GM20431 (cell line): ENCODE measurements around the gene SLC9A3.
"Not testable (repeated sequence)": the region's sequence is repeated elsewhere in the genome, so short reads cannot be mapped to it uniquely, and the experiment has no call there.

Source experiments
- in situ Hi-C: fragments of 300-500 bp; cut with MseI, MboI; formaldehyde crosslinking; loops from one replicate; pipeline ENCODE4 v1.15.0; 2020; ENCODE audit warnings: low sequenced_read_pairs; ENCODE audit not compliant: unreplicated experiment

SLC9A3 gene

GRCh38 chr5:494667-495255 lies 29.5 kb downstream of the SLC9A3 start:
- in situ Hi-C loops = no loop called here

DNA sequence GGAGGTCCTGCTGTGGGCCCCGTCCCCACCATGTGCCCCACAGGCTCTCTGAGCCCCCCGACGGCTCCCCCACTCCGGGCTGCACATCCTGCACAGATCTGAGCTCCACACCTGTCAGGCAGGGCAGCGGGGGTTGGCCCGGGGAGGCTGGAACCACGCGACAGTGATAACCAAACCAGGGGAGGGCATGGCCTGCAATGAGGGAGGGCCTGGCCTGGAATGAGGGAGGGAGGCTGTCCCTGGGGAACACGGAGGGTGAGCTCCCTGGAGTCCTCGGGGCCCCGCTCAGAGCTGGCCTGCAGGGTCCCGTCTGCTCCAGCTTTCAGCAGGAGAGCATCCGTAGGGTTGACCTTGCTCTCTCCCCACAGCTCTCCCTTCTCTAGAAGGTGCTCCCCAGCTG lies 30.5 kb downstream of the SLC9A3 start:
- in situ Hi-C loops = no loop called here

- in situ Hi-C loops = no loop called here
These were observed 31.0 kb downstream of the SLC9A3 start for GRCh38 chr5:493119-493701.

GRCh38 chr5:492314-492893 lies 31.8 kb downstream of the SLC9A3 start:
- in situ Hi-C loops = no loop called here

DNA sequence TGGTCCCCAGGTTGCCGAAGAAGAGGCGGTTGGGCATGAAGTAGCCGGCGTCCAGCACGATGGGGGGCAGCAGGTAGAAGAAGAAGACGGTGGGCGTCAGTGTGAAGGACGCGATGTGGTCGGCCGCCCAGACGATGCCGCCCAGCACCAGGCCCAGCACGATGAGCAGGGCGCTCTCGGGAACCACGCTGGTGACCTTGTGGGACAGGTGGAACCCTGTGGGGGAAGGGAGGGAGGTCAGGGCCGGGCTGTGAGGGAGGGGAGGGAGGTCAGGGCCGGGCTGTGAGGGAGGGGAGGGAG lies 32.4 kb downstream of the SLC9A3 start:
- in situ Hi-C loops = no loop called here

DNA sequence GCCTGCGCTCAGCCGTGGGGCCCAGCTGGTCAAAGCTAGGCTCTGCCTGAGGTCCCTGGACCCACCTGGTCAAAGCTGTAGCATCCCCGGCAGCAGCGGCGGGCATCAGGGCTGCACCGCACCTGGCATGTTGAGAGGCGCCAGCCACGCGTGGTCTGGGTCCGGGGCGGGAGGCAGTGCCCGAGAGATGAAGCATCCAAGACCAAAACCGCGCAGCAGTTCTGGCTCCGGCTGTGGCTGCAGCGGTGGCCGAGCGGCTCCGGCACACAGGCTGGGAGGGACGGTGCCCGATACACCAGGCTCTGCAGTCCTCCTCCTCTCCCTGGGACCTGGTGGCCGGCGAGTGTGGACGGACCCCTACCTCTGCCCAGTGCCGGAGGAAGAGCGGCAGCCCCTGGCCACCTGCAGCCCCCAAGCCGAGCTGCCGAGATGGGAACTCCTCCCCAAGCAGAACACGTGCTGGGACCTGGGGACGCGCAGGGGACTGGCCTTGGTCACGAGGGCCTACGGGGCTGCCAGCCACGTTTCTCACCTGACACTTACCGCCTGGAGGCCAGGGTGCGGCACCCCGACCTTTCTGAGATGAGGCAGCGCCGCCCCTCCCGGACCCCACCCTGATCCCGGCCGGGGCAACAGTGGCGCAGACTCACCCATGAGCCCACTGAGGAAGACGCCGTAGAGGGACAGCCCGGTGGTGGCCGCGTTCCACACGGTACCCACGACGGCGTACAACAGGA lies 33.0 kb downstream of the SLC9A3 start:
- in situ Hi-C loops = no loop called here

- in situ Hi-C loops = no loop called here
These were observed 33.8 kb downstream of the SLC9A3 start for GRCh38 chr5:490116-491106.

DNA sequence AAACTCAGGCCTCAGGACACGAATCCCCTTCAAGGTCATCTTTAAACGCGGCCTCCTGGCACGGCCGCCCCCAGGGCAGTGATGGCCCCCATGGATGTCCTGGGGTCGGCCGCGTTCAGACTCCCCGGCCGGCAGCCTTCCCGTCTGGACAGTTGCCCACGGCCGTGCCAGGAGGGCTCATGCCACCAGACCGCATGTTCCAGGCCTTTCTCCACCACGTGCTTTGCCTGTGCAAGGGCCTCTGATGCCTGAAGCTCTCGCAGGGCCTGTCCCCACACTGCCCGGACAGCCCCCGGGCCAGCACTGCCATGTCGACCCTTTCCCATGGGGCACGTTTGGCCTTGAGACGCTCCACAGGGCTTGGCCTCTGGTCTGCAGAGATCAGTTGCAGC lies 34.6 kb downstream of the SLC9A3 start:
- in situ Hi-C loops = no loop called here

- in situ Hi-C loops = no loop called here
These were observed 35.2 kb downstream of the SLC9A3 start for GRCh38 chr5:488744-489688.

DNA sequence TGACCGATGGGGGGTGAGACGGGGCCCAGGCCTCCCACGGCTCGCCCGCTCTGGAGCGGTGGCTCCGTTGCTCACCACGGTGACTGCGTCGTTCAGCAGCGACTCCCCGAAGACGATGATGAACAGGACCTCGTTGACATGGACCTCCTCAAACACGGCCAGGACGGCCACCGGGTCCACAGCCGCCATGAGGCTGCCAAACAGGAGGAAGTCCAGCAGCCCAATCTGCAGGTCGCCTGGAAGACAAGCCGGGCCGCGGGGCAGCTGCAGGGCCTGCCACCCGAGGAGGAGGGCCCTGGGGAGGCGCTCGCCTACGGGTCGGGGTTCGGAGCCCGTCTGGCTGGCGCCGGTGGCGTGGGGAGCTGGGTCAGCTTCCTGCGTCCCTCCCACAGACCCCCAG lies 36.0 kb downstream of the SLC9A3 start:
- in situ Hi-C loops = no loop called here

DNA sequence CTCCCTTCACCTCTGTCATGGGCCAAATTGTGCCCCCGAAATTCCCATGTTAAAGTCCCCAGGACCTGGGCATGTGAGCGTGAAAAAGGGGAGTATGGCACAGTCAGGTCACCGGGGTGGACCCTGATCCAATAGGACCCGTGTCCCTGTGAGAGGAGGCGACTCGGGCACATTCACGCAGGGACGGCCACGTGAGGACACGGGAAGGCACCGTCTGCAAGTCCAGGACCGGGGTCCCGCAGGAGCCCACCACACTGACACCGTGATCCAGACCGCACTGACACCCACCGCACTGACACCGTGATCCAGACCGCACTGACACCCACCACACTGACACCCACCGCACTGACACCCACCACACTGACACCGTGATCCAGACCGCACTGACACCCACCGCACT lies 37.7 kb downstream of the SLC9A3 start:
- in situ Hi-C loops = not testable (repeated sequence)

GRCh38 chr5:485946-486491 lies 38.2 kb downstream of the SLC9A3 start:
- in situ Hi-C loops = no loop called here

GRCh38 chr5:485113-485945 lies 38.9 kb downstream of the SLC9A3 start:
- in situ Hi-C loops = no loop called here

DNA sequence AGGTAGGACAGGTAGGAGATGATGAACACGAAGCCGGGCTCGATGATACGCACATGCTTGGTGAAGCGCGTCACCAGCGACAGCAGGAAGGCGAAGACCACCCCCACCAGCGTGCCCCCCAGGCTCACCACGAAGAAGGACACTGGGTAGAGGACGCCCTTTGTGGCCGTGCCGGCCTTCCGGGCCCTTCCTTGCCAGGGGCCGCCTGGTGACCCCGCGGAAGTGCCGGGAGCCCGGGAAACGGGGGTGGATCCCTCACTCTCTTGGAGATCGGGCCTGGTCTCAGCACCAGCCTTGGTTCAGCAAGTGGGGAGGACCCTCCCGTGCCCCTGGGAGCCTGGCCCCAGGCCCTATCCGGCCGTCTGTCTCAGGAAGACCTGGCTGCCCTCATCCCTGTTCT lies 39.7 kb downstream of the SLC9A3 start:
- in situ Hi-C loops = no loop called here

- in situ Hi-C loops = no loop called here
These were observed 40.7 kb downstream of the SLC9A3 start for GRCh38 chr5:483434-484140.

DNA sequence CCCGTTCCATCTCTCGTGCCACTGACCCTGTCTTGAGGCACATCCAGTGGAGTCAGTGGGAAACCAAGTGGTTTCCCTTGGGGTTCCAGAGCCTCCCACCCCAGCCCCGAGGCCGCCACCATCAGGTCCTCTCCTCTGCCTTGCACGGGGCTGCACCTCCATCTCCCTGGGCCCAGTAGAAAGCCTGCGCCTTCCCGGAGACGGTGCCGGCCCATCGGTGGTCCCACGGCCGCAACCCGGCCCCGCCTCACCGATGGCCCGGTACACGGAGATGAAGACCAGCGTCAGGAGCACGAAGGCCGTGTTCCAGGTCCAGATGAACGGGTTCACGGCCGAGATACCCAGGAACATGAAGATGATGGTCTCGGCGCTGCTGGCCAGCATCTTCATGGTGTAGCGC lies 41.2 kb downstream of the SLC9A3 start:
- in situ Hi-C loops = no loop called here

GRCh38 chr5:482506-482905 lies 41.7 kb downstream of the SLC9A3 start:
- in situ Hi-C loops = no loop called here

- in situ Hi-C loops = no loop called here
These were observed 42.2 kb downstream of the SLC9A3 start for GRCh38 chr5:482021-482420.
